Right ventricle myocardium superior (tissue), 1 donor: ENCODE results near the gene CTDSPL2. TPM values are rescaled to one million over a fixed set of nuclear protein-coding genes. Genes with fewer than 3 reads are reported as not detected.

Experiments
- ATAC-seq: fragments of 200-7000 bp; cut with Tn5 transposase; one replicate; pipeline ENCODE4 v1.9.1; 2020; ENCODE audit warnings: mild to moderate bottlenecking; ENCODE audit not compliant: poor library complexity
- DNase-seq: peaks from one replicate; pipeline ENCODE4 v3.0.0-alpha.2; 2020
- intact Hi-C: fragments of 100-400 bp; cut with DNase I; formaldehyde crosslinking; loops from one replicate; pipeline ENCODE4 v1.11.2; 2022
- total RNA-seq: library from RNA; stranded (reverse); fragmentation: NEBNext Ultra II Directional; extraction: Animal tissue kit (Norgen Biotek cat#: 25700); gene quantifications from one replicate; pipeline ENCODE4 v1.2.1, GENCODE V29; 2021
- donor health status: DM: no; HTN: yes; CAD: no; lungs with severe emphysema.

CTDSPL2 gene
- total RNA-seq, 1 donor from 2014 or later, result 16.6 TPM

DNA sequence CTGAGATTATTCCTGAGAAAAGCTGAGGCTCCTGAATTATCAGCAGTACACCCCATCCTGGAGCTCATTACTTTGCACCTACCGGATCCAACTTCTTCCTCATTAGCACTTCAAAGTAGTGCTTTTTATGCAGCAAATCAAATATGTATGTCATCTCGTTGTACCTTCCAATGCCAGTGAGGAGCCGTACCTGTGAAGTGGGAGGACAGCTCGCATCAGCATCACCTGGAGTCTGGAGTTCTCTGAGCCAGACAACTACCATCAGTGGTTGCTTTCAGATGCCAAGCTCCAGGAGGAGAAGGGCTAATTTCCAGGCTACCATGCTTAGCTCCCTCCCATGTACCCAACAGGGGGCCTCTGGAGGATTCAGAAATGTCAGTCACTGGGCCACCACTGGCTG is 141.9 kb downstream of the CTDSPL2 start:
- no peak for DNase-seq
- intact Hi-C loops, result no loop called here
- no peak for ATAC-seq

DNA sequence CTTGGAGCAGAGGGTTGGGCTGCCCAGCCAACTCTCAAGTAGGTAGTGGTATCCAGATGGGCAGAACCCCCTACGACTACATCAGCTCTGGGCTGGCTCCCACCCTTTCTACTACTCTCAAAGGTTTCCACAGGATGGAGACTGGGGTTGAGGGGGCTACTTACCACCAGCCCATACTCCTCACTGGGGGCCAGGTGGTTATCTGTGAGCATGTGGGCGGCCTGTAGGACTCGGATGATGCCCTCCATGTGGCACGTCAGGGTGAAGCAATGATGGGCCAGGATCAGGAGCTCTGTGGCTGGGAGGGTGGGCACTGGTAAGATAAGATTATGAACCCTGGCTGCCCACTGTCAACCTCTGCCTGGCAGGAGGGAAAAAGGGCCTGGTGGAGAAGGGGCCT is 142.9 kb downstream of the CTDSPL2 start:
- ATAC-seq (no peak), DNase-seq (no peak)
- intact Hi-C loops, result no loop called here

DNA sequence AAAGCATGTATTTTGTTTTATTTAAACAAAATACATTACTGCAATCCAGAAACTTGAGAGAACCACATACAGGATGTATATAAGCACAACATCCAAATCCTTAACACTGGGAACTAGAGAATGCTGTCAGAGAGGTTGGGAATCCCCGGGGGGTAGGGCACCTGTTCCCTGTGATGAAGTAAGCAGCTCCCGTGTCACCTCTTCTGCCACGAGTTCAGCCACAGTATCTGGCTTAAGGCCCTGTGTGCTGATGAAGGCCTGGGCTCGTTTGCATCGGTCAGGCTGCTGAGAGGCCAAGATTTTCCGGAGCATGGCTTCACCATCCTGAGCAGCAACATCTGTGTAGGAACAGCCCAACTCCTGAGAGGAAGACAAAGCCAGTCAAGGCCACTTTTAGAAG is 146.0 kb downstream of the CTDSPL2 start:
- intact Hi-C loops, result no loop called here
- DNase-seq (no peak), ATAC-seq (no peak)

DNA sequence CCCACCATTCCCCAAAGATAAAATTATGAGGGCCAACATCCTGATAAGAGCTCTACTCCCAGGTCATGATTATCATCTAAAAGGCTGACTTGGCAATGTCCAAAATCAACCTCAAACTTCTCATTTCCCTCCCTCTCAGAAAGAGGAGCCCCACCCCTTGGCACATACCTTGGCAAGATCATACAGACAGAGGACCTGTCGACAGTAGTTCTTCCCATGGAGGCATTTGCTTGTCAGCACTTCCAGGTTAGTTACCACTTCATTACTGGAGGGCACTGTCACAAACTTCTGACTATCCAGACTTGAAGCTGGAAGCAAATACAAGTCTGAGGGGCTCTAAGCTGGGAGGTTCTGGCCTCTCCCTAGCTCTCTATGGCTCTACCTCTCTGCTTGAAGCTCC is 147.3 kb downstream of the CTDSPL2 start:
- ATAC-seq (peak; percentile 66), DNase-seq (no peak)
- intact Hi-C loops, result no loop called here

Other genes with a start within 250 kb of the CTDSPL2 start
- 44.0 TPM for gene FRMD5, start 232.4 kb upstream of the CTDSPL2 start, total RNA-seq
- 25.7 TPM for gene GOLM2, start 138.9 kb upstream of the CTDSPL2 start, total RNA-seq
- 92.7 TPM for gene EIF3J, start 109.5 kb downstream of the CTDSPL2 start, total RNA-seq
- gene SPG11, start 236.0 kb downstream of the CTDSPL2 start, total RNA-seq, result 43.8 TPM